HT-29 (cell line): ENCODE measurements around the gene CHN2. TPM values are rescaled to one million over a fixed set of nuclear protein-coding genes. Genes with fewer than 3 reads are reported as not detected.

Experiments
- DNase-seq: peaks from one replicate; pipeline ENCODE4 v3.0.0-alpha.2; 2015; ENCODE audit warnings: low spot score
- total RNA-seq: library from RNA; depleted of rRNA; stranded (reverse); fragments of >200 nt; shearing (Covaris generic); gene quantifications from 2 replicates; pipeline ENCODE4 v1.2.3, GENCODE V29; 2014

The CHN2 gene
- total RNA-seq, 1 experiment from 2014 or later = 4.3 TPM

GRCh38 chr7:29394321-29394720, 199.7 kb downstream of the CHN2 start:
- DNase-seq = no peak

DNA sequence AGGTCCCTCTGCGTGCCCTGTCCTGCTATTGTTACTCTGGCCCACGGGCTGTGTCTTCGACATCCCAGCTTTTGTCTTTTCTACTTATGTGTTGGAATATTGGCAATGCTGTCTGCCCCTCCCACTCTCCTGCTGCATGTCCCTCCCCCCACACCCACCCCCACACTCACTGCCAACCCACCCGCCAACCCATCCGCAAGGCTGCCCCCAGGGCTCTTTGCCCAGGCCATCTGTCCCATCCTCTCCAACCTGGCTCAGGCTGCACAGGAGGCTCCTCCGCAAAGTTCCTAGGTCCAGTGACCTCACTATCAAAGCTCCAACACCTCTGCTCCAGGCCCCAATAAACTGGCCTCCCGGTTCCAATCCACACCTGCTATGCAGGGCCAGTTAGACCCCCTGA, 202.0 kb downstream of the CHN2 start:
- DNase-seq = no peak

GRCh38 chr7:29397398-29397797, 202.8 kb downstream of the CHN2 start:
- DNase-seq = no peak

GRCh38 chr7:29398011-29398410, 203.4 kb downstream of the CHN2 start:
- DNase-seq = no peak

DNA sequence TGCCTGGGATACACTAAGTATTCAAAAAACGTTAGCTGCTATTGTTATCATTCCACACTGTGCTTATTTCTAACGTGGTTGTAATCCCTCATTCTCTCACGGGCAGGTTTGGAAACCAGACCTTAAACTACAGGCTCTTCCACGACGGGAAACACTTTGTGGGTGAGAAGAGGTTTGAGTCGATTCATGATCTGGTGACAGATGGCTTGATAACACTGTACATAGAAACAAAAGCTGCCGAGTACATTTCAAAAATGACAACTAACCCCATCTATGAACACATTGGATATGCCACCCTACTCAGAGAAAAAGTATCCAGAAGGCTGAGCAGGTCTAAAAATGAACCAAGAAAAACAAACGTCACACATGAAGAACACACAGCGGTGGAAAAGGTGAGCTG, 205.9 kb downstream of the CHN2 start:
- DNase-seq = no peak

- DNase-seq = no peak
Measured at GRCh38 chr7:29401769-29402168, 207.2 kb downstream of the CHN2 start.

- DNase-seq = peak; percentile 39
Measured at GRCh38 chr7:29405891-29406290, 211.3 kb downstream of the CHN2 start.

- DNase-seq = peak; percentile 64
Measured at GRCh38 chr7:29406366-29406765, 211.8 kb downstream of the CHN2 start.

DNA sequence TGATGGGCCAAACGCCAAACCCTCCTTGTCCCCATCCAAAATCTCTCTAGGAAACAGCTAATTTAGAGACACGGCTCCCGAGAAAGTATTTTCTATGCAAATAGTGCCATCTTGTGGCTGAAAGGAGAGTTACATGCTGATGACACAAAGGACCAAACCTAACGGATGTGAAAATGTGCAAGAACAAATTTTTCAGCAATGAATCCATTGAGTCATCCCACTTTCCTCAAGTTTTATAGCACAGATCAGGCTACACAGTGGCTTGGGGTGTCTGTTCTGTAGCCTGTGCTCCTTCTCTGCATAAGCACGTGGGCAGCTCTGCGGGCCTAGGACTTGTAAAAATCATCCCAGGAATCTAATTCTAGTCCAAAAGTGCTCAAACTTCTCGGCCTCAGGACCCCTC, 214.3 kb downstream of the CHN2 start:
- DNase-seq = peak; percentile 92

GRCh38 chr7:29410996-29411395, 216.4 kb downstream of the CHN2 start:
- DNase-seq = no peak

DNA sequence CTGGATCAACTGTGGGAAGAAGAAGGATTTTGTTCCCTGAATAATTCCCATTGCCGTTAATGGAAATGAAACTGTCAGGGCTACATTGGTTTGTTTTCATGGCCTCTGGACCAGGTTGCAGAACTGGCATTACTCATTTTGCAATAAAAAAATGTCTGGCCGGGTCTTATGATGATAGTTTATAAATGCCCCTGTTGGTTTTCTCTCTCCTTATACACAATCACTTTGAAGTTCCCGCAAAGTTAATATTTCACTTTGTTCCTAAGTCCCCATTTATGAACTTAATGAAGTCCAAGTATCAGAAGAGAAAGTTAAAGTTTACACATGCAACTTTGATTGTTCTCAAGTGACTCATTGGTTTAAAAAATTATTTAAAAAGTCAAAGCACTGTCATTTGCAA, 218.3 kb downstream of the CHN2 start:
- peak; percentile 87 for DNase-seq

GRCh38 chr7:29413626-29414136, 219.1 kb downstream of the CHN2 start:
- DNase-seq = no peak

DNA sequence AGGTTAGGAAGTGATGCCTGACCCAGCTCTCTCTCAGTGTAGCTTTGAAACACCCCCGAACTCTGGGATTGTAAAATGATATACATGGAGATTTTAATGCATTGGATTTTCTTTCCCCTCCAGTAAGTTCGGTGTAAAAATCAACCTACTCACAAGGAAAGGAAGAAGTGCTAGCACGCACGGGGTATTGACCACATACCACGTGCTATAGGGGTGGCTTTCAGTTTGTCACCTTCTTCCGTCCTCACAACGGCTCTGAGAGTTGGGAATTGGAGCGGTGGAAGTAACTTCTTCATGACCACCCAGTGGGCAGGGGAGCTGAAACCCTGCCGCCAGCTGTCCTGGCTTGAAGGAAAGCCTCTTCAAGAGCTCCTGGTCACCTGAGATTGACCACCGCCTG, 219.6 kb downstream of the CHN2 start:
- DNase-seq = no peak

GRCh38 chr7:29415215-29415614, 220.6 kb downstream of the CHN2 start:
- no peak for DNase-seq

DNA sequence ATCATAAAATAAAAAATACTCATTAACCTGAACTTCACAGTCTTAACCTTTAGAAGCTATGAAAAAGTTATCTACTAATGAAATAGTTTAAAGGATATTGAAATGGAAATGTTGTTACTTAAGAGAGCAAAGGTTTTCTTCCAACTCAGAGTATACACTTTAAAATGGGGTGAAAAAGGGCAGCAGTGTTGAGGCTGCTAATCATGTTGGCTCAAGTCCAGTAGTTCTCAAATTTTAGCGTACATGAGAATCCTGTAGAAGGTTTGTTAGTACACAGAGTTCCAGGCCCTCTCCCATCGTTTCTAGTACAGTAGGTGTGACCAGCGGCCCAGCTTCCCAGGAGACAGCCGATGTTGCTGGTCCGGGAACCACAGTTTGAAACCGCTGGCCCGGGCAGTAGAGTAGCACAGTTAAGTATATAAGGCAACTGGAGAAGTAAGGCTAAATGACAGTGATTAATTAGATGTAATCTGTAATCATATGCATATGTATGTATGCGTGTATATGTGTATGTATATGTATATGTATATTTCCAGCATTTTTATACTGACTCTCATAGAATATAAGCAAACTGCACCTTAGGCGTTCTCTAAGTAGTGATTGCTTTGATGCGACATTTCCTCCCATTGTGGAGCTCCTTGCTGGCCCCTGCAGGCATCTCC, 221.8 kb downstream of the CHN2 start:
- DNase-seq = no peak

- DNase-seq = no peak
Measured at GRCh38 chr7:29416938-29417305, 222.3 kb downstream of the CHN2 start.

GRCh38 chr7:29418056-29418455, 223.5 kb downstream of the CHN2 start:
- DNase-seq = no peak

DNA sequence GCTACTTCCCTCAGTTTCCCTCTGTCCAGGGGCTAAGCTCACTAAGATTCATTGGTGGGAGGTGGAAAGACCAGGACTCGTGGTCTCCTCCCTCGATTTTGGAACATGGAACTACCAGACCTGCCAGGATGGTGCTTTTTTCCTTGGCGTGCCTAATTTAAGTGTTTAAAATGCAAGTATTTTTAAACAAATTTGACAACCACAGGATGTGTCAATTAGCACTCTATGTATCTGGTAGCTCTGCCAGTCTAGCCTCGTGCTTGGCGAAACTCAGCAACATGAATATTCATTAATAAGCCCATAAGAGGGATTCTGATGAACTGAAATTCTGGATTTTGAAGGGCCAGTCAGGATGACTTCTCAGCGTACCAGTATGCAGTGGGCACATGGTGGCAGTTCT, 224.1 kb downstream of the CHN2 start:
- DNase-seq = no peak

- DNase-seq = no peak
Measured at GRCh38 chr7:29420011-29420410, 225.4 kb downstream of the CHN2 start.

- no peak for DNase-seq
Measured at GRCh38 chr7:29421010-29421956, 226.7 kb downstream of the CHN2 start.

- no peak for DNase-seq
Measured at GRCh38 chr7:29422829-29423228, 228.3 kb downstream of the CHN2 start.

GRCh38 chr7:29424295-29424983, 229.9 kb downstream of the CHN2 start:
- DNase-seq = no peak
